Sigmoid colon (tissue), 7 donors: ENCODE measurements around the gene REEP5. TPM values are rescaled to one million over a fixed set of nuclear protein-coding genes. Genes with fewer than 3 reads are reported as not detected.

Experiments used
- DNase-seq: peaks from one replicate; pipeline ENCODE4 v3.0.0-alpha.2; 2019
- H3K27ac ChIP-seq, 4 donors: fragments of 200-600 bp; sonication (generic); one replicate each; pipeline ENCODE4 v1.5.1; 2016 to 2019; ENCODE audit warnings: mild to moderate bottlenecking in 1 of 4
- H3K27me3 ChIP-seq, 3 donors: fragments of 200-600 bp; sonication (generic); one replicate each; pipeline ENCODE4 v1.5.1; 2019; ENCODE audit warnings: mild to moderate bottlenecking in 1 of 3
- H3K36me3 ChIP-seq, 4 donors: fragments of 200-600 bp; sonication (generic); one replicate each; pipeline ENCODE4 v1.5.1; 2016 to 2019
- H3K4me1 ChIP-seq, 4 donors: fragments of 200-600 bp; sonication (generic); one replicate each; pipeline ENCODE4 v1.5.1; 2017 to 2019
- H3K4me3 ChIP-seq, 4 donors: fragments of 200-600 bp; sonication (generic); one replicate each; pipeline ENCODE4 v1.5.1; 2017 to 2019; ENCODE audit warnings: mild to moderate bottlenecking in 2 of 4, moderate library complexity in 1 of 4
- H3K9me3 ChIP-seq, 4 donors: fragments of 200-600 bp in 3 of 4; sonication (generic) in 3 of 4; one replicate each; pipeline versions ENCODE4 v1.5.1 to v1.6.1; 2013 to 2019
- EP300 ChIP-seq, 4 donors: sonication (generic); formaldehyde crosslinking; IDR thresholded peaks; one replicate each; pipeline ENCODE4 v1.6.1; 2017; ENCODE audit warnings: antibody characterized with exemption in 4 of 4
- POLR2A ChIP-seq, 2 donors: fragments of 450-650 bp; IDR thresholded peaks; one replicate each; pipeline ENCODE4 v1.6.1; 2016; ENCODE audit warnings: antibody characterized with exemption in 2 of 2, mild to moderate bottlenecking in 2 of 2, moderate library complexity in 2 of 2
- POLR2AphosphoS5 ChIP-seq, 4 donors: sonication (generic); formaldehyde crosslinking; IDR thresholded peaks; one replicate each; pipeline ENCODE4 v1.6.1; 2017; ENCODE audit warnings: antibody characterized with exemption in 4 of 4
- WGBS, 2 donors: extraction: QIAGEN DNeasy Blood & Tissue Kit; methylation state at CpG; one replicate each; pipeline ENCODE4 v1.1.7; 2013; 5-methylcytosine and 5-hydroxymethylcytosine counted together
- intact Hi-C: fragments of 100-400 bp; cut with DNase I; formaldehyde crosslinking; loops from one replicate; pipeline ENCODE4 v1.15.1; 2023
- polyA plus RNA-seq, 3 donors: library from polyadenylated mRNA; stranded (reverse); fragments of 200-250 nt; gene quantifications; one replicate each; pipeline ENCODE4 v1.2.3, GENCODE V29; 2013
- total RNA-seq, 4 donors: library from RNA; depleted of rRNA; stranded (reverse); fragments of >200 nt; gene quantifications; one replicate each; pipeline ENCODE4 v1.1.0, GENCODE V29; 2016
- TF ChIP-seq, protein P1 (sequence below), 4 experiments: fragments of 450-650 bp in 3 of 4; fragments of 200-600 bp in 1 of 4; IDR thresholded peaks; one replicate each; pipeline ENCODE4 v1.5.1; 2016 to 2019; ENCODE audit warnings: antibody characterized with exemption in 4 of 4, mild to moderate bottlenecking in 3 of 4, moderate library complexity in 2 of 4
- donor health status: healthy with polysubstance abuse.
- donor health status: Bipolar disorder and iron deficiency.
- donor health status: healthy.

REEP5 gene
- total and polyA plus RNA-seq, 7 donors = 17.4 to 86.0 (median 67.6) TPM

DNA sequence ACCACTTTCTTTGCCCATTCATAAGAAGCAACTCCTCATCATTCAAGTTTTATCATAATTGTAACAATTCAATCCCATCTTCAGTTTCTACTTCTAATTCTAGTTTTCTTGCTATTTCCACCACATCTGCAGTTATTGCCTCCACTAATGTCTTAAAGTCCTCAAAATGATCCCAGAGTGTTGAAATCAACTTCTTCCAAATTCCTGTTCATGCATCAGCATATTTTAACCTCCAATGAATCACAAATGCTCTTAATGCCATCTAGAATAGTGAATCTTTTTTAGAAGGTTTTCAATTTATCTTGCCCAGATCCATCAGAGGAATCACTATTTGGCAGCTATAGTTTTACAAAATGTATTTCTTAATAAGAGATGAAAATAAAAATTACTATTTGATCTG lies 64.2 kb downstream of the REEP5 start:
- H3K9me3 ChIP-seq = no peaks in the 10 kb centered on the region
- no peak for TF ChIP-seq POLR2A (IDR thresholded peaks at IDR 0.05)
- H3K4me1 ChIP-seq = peaks cover 0 to 20% (median 17%) of the 10 kb centered on the region in 4 donors
- H3K4me3 ChIP-seq = no peak overlapping the region
- H3K27me3 ChIP-seq = no peaks in the 10 kb centered on the region
- intact Hi-C loops = no loop called here
- no peak overlapping the region for H3K27ac ChIP-seq
- no peak for DNase-seq
- H3K36me3 ChIP-seq = no peaks in the 10 kb centered on the region

GRCh38 chr5:112854651-112855050 lies 67.4 kb downstream of the REEP5 start:
- Histone ChIP-seq H3K9me3 (no peaks in the 10 kb centered on the region), H3K36me3 (no peaks in the 10 kb centered on the region), H3K27me3 (no peaks in the 10 kb centered on the region), H3K4me3 (no peak overlapping the region), H3K4me1 (no peaks in the 10 kb centered on the region), H3K27ac (no peak overlapping the region)
- TF ChIP-seq POLR2AphosphoS5 (IDR thresholded peaks at IDR 0.05) (no peak), POLR2A (IDR thresholded peaks at IDR 0.05) (no peak), EP300 (IDR thresholded peaks at IDR 0.05) (no peak)
- TF ChIP-seq, protein P1, sequence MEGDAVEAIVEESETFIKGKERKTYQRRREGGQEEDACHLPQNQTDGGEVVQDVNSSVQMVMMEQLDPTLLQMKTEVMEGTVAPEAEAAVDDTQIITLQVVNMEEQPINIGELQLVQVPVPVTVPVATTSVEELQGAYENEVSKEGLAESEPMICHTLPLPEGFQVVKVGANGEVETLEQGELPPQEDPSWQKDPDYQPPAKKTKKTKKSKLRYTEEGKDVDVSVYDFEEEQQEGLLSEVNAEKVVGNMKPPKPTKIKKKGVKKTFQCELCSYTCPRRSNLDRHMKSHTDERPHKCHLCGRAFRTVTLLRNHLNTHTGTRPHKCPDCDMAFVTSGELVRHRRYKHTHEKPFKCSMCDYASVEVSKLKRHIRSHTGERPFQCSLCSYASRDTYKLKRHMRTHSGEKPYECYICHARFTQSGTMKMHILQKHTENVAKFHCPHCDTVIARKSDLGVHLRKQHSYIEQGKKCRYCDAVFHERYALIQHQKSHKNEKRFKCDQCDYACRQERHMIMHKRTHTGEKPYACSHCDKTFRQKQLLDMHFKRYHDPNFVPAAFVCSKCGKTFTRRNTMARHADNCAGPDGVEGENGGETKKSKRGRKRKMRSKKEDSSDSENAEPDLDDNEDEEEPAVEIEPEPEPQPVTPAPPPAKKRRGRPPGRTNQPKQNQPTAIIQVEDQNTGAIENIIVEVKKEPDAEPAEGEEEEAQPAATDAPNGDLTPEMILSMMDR (IDR thresholded peaks at IDR 0.05) = no peak
- DNase-seq = no peak
- intact Hi-C loops = no loop called here
- 76 to 84% methylated on average over 1 of the region's 1 CpG for WGBS, 2 donors

DNA sequence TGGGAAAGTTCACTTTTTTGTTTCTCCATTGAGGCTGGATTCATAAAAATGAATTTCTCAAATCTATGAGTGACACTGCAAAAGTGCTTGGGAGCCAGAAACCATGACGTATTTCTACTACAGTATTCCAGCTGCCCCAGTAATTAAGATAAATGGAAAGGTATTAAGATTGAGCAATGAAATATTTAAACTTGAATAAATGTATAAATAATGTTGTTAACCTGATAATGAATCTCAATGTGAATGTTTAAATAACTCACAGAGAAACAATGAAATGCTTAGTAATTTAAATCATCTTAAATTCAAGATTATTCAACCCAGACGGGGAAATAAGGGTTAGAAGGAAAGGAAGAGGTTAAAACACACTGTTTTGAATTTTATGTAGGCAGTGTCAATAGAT lies 72.1 kb downstream of the REEP5 start:
- no peak for TF ChIP-seq EP300 (IDR thresholded peaks at IDR 0.05)
- no peak for TF ChIP-seq POLR2A (IDR thresholded peaks at IDR 0.05)
- no peak for TF ChIP-seq POLR2AphosphoS5 (IDR thresholded peaks at IDR 0.05)
- TF ChIP-seq, protein P1 (IDR thresholded peaks at IDR 0.05) = no peak
- WGBS, 2 donors = 72 to 80% methylated on average over 2 of the region's 2 CpGs
- intact Hi-C loops = loop anchor here (5.0 kb wide), 1 partner anchor 298 kb away; no protein-coding TSS in a partner anchor
- H3K9me3 ChIP-seq = no peaks in the 10 kb centered on the region
- H3K36me3 ChIP-seq = no peaks in the 10 kb centered on the region
- H3K4me3 ChIP-seq = no peak overlapping the region
- no peaks in the 10 kb centered on the region for H3K27me3 ChIP-seq
- peaks cover 0 to 4% (median 0%) of the 10 kb centered on the region in 4 donors for H3K4me1 ChIP-seq
- DNase-seq = no peak
- H3K27ac ChIP-seq = no peak overlapping the region

- no peaks in the 10 kb centered on the region for H3K36me3 ChIP-seq
- WGBS, 2 donors = 49 to 50% methylated on average over 8 of the region's 8 CpGs
- H3K27ac ChIP-seq = no peak overlapping the region
- no peak for DNase-seq
- intact Hi-C loops = loop anchor here (5.0 kb wide), 1 partner anchor 296 kb away; no protein-coding TSS in a partner anchor
- H3K27me3 ChIP-seq = no peaks in the 10 kb centered on the region
- no peak for TF ChIP-seq EP300 (IDR thresholded peaks at IDR 0.05)
- TF ChIP-seq, protein P1 (IDR thresholded peaks at IDR 0.05) = peak in 3 of 4 experiments; percentile 25 to 44 (median 40)
- H3K9me3 ChIP-seq = no peaks in the 10 kb centered on the region
- H3K4me3 ChIP-seq = no peak overlapping the region
- H3K4me1 ChIP-seq = peaks cover 0 to 4% (median 0%) of the 10 kb centered on the region in 4 donors
Measured at GRCh38 chr5:112848116-112848811, 73.8 kb downstream of the REEP5 start.

DNA sequence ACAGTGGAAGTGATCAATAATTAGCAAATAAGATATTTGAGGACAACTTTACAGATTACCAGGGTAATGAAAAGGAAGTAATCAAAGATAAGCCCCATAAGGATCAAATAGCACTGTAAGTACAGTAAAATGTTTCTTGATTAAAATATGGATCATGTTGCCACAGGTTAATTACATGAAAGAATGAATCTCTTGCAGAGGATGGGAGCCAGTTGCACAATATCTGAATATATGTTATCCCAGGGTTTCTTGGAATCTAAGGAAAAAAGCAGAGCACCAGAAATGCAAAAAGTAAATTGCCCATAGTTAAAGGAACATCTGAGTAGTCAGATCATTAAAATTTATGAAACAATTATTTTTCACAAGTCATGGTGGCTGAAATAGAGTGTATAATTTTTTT lies 74.7 kb downstream of the REEP5 start:
- no peaks in the 10 kb centered on the region for H3K9me3 ChIP-seq
- DNase-seq = no peak
- TF ChIP-seq EP300 (IDR thresholded peaks at IDR 0.05) (no peak), POLR2AphosphoS5 (IDR thresholded peaks at IDR 0.05) (no peak), POLR2A (IDR thresholded peaks at IDR 0.05) (no peak)
- TF ChIP-seq, protein P1 (IDR thresholded peaks at IDR 0.05) = no peak
- intact Hi-C loops = loop anchor here (5.0 kb wide), 1 partner anchor 295 kb away; no protein-coding TSS in a partner anchor
- no peaks in the 10 kb centered on the region for H3K36me3 ChIP-seq
- H3K4me1 ChIP-seq = peaks cover 0 to 4% (median 0%) of the 10 kb centered on the region in 4 donors
- H3K4me3 ChIP-seq = no peak overlapping the region
- no peaks in the 10 kb centered on the region for H3K27me3 ChIP-seq
- no peak overlapping the region for H3K27ac ChIP-seq
